ENCODE measurements around the gene KCNN3.

The KCNN3 gene

DNA sequence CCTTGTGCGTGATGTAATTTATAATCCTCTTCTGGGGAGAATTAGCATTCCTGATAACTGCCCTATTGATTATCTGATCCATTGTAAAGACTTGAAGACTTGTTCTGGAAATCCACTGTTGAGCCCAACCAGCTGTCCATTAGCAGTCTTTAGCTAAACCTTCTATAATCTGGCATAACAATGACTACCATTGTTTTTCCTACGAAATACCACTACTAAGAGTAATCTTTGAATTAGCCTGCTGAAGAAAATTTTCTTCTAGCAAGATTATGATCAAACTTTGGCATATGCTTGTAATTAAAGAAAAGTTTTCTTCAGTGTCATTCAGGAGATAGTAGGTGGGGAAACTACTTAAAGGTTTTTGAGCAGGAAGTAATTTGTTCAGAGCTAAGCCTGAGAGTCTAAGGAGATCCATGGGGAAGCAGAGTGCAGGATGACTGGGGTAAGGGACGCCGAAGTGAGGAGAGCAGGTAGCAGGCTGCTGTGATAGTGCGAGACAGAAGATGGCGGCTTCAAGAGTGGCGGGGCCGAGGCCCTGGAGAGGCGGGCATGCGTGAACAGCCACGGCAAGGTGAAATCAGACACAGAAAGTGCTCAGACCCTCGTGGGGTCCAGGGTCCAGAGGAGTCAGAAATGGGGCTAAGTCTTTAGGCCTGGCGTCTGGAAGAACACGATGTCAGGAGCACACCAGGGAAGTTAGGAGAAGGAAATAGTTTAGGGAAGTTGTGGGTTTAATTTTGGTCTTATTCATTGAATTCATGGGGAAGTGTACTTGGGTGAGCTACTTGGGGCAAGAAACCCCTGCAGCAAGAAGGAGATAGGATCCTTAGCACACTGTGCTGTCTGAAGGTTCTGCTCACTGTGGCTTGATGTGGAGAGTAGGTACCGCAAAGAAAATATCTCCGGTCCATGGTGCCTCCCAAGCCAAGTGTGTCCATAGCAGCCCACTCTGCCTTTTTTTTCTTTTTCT is 149.5 kb downstream of the KCNN3 start:
- DNase-seq, result no peak

DNA sequence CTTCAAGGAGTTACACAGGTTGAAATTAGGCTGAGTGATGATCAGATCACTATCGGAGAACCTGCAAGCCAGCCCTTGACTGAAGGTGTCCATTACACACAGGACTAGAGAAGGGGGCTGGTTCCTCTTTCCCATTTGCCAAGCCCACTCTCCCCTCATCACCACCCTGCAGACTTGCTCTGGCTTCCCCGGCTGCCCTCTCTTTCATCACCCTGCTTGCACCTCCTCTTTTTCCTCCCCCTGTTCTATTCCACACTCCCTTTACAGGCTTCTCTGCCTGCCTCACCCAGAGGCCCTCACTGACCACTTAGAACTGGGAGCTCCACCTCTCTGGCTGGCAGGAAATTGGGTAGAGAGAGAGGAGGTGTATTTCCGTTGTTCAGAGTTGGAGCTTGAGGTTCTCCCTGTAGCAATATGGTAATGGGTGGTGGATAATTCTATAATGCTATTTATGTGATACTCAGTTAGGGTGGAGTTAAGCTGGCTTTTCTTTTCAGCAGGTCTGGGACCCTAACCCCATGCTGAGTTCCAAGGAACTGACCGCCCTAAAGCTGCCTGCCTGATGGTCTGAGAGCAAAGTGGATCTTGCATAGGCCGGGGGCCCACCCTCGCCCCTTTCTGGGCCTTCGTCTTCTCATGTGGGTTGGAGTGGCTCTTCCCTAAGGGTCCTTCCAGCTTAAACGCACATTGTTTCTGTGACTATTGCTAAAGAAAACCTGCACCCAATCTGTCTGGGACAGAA is 150.3 kb downstream of the KCNN3 start:
- no peak for DNase-seq

DNA sequence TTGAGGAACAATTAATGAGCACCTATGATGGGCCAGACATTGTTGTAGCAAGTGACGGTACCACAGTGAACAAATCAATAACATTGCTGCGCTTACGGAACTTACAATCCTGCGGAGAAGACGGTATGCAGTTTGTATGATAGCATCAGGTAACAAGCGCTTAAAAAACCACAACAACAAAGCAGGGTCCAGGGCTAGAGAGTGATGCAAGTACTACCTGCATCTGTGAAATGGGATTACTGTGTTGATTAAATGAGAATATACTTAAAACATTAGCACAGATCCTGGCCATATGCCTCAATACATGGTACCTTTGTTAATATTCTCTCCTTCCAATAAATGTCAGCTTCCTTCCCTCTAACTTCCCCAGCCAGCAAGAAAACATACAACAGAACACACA is 151.5 kb downstream of the KCNN3 start:
- DNase-seq, result no peak

DNA sequence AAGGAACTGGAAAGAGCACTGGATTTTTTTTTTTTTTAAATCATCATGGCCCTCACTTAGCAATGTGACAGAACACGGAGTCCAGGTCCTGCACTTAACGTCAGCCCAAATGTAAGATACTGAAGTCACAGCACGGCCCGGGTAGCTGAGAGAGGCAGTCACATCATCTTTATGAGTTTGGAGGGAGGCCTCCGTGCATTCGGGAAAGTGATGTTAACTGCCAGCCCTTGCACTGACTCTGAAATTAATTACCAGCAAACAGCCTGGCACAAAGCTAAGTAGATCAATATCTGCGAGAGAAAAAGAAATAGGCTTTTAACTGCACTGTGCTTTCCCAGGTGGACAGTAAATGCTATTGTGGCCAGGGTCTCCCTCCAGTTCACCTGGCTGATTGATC is 152.6 kb downstream of the KCNN3 start:
- no peak for DNase-seq

DNA sequence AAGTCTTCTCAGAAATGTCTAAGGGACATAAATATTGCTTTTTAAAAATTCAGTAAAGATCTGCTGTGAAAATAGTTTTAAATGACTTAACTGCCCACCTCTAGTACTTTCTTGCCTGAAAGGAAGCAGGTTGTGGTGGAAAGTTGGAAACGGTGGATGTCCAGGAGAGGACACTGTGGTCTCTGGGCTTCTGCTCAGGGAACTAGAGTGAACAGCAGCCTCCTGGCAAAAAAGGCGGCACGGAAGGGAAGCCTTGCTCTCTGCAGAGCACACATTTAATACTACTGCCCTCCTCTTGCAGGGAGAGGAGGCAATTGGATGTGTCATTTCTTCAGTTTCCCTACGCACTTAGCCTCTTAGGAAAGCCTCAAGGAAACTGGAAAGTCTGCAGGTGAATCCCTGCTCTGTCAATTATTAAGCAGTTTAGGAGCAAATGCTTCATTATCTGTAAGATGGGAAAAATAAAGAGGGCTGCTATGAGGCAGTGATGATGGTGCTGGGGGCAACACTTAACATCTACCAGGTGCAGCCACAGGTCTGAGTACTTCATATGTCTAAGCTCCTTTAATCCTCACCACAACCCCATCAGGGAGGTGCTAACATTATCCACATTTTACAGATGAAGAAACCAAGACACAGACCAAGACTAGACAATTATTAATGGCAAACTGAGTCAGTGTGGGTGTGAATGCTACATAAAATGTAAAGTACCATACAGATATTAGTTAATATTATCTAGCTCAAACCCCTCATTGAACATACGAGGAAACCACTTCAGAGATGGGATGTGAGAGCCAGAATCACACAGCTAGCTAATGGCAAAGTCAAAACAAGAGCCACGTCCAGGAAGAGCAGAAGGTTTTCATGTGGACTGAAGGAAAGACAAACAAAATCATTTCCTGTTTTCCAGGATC is 153.2 kb downstream of the KCNN3 start:
- peak in 1 of 2 experiments; percentile 10 for DNase-seq

DNA sequence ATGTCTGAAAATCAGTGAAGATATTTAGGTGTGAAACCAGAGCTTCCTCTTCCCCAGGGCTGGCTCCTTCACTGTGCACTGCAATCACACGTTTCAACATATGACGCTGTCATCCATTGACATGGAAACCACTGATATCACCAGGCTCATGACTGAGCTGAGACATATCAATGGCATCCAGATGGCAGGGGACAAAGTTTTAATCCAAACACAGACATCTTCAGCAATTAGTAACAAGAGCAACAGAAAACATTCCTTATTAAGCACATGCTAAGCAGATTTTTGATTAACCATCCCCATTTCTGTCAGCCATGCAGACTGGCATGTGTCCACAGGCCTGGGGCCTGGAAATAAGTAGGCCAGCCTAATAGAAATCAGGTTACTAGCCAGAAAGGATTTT is 154.1 kb downstream of the KCNN3 start:
- peak; percentile 86 to 87 for DNase-seq

DNA sequence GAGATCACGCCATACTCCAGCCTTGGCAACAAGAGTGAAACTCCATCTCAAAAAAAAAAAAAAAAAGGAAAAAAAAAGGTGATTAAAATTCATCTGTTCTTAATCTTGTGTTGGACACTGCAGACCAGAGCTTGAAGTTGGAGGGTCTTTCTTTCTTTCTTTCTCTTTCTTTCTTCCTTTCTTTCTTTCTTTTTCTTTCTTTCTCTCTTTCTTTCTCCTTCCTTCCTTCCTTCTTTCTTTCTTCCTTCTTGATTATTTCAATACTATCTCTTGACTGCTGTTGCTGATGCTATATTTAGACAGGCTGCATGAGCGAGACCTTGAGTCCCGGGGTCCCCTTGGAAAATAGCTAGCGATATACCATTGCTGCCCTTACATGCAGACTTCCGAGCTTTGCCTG is 154.7 kb downstream of the KCNN3 start:
- no peak for DNase-seq

DNA sequence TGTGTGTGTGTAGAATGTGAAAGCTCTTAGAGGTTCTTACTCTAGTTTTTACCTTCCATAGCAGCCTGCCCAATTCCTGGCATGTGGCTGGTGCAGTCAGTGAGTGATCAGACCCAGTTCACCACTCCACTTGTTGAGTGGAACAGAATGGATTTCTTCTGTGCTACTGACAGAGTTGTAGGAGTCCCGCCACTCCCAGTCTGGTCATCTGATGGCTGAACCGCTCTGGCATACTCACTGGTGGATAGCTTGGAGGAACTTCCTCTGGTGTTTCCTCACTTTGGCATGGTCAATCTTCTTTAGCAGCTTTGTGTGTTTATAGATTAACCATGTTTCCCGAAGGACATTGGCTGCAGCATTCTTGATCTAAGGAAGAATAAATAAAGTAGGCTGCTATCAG is 155.4 kb downstream of the KCNN3 start:
- DNase-seq, result no peak

DNA sequence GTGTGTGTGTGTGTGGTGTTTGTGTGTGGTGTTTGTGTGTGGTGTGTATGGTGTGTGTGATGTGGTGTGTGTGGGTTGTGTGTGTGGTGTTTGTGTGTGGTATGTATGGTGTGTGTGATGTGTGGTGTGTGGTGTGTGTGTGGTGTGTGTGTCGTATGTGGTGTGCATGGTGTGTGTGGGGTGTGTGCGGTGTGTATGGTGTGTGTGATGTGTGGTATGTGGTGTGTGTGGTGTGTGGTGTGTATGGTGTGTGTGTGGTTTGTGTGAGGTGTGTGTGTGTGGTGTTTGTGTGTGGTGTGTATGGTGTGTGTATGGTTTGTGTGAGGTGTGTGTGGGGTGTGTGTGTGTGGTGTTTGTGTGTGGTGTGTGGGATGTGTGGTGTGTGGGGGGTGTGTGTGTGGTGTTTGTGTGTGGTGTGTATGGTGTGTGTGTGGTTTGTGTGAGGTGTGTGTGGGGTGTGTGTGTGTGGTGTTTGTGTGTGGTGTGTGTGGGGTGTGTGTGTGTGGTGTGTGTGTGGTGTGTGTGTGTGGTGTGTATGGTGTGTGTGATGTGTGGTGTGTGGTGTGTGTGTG is 155.9 kb downstream of the KCNN3 start:
- DNase-seq, result no peak

DNA sequence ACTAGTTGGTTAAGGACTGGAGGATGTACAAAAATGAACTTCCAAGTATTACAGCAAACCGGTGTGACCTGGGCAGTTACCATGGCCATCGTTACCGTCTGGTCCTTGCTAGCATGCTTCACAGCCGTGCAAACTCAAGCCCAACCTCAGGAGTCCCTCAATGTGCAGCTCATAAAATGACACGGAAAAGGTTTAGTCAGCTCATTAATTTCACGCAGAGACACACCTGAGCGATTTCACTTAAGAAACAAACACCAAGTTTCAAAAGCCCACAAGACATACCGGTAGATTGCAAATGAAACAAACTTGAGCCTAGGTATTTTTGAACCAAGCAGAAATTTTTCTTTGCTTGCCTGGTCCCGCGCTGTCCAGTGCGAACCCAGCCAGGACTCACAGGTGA is 157.1 kb downstream of the KCNN3 start:
- DNase-seq, result no peak

DNA sequence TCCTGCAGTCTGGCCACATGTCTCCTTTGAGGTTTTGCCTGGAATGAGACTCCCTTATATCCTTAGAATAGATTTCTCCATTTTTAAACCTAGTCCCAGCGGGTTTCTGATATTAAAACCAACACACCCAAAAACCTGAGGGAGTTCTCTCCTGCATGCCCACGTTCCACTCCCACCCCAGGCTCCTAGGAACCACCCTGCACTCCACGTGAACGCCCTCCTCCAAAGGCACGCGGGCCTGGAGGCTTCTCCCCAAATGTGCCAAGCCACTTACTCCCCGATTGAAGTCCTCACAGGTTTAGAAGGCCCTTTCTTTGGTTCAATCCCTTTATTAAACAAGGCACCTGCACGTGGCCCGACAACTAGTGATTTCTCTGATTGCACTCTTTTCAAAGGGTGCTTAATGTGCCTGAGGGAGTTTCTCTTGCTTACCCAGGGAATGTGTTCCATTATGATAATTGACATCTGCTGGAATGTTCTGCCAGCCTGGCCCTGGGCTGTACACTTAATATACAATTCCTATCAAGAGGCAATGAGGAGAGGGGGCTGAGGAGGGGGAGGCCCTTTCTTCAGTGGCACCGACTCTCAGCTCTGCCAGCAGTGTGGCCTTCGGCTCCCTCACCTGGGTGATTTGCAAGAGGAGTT is 157.8 kb downstream of the KCNN3 start:
- no peak for DNase-seq

DNA sequence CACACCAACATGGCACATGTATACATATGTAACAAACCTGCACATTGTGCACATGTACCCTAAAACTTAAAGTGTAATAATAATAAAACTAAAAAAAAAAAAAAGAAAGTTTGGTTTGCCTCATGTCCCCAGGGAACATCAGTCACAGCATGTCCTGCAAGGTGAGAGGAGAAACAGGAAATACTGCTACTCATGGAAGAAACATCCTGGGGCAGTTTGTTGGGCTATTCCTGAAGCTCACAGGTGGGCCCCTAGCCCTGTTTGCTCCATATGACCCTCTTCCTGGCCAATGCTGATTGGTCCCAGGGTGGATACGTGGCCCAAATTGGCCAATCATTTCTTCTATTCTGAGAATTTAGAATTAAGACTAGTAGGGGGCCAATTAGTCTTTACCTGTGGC is 158.7 kb downstream of the KCNN3 start:
- DNase-seq, result no peak

DNA sequence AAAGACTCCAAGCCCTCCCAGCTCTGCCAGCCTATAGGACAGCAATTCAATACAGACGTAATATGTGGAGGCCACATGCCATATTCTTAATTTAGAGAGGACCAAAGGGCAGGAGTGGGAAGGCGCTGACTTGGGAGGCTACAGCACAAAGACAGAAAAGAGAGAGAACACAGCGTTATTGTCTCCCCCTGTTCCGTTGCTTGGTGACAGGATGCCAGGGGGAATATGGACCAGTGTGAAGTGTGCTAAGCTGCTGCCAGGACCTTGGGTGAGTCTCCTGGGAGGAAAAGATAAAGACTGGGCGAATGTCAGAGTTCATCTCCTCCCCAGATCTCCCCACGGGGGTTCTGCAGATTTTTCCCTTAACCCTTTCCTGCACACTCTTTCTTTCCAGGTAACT is 160.0 kb downstream of the KCNN3 start:
- no peak for DNase-seq

DNA sequence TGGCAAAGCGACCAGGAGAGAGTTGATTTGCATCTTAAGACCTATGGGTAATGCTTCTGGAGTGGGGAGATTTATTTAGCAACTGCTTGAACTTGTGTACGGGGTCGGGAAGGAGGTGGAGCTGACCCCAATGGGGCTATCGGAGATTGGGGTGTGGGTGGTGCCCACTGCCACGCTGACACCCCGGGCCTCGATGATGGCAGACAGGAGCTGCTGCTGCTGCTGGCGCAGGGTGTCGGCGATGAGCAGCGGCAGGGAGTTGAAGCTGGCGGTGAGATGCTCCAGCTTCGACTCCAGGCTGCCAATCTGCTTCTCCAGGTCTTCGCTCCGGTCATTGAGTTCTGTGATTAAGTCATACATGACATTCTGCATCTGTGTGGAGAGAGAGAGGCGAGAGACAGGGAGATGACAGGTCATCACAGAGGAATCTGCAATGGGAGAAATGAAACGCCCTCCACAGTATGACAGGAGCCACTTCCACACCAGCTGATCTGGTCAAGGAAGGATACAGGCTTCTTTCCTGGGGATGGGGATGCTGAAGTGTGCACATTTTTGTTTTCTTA is 162.1 kb downstream of the KCNN3 start:
- no peak for DNase-seq

DNA sequence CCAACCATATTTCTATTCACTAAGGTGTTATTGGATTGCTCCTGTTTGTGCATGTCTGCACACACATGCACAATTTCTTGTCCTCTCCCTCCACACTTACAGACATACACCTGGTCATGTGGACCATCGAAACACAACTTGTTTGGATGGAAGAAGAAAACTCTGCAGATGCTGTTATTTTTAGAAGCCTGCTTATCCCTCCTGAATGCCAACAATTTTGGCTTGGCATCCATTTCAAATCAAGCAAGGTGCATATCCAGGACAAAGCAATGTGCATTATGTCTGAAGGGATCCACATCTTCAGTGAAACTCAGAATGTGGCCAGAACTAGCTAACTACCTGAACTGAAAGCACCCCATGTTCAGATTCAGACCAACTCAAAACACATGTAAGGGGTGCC is 163.2 kb downstream of the KCNN3 start:
- DNase-seq, result no peak

DNA sequence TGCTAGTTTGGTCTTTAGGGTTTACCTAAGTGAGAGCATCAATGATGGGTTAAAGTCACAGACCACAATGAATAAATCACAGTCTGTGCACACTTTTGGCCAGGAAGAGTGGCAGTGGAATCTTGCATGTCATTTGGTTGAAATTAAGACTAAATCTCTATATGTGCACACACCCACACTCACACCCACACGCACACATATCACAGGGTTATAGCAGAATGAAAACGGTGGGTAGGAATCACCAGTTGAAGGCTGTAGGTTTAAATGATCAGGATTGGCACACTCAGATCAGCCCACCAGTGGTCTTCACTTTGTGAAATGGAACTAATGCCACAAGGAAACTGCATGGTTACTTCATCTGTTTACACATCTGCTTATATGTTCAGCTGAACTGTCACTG is 164.5 kb downstream of the KCNN3 start:
- no peak for DNase-seq

DNA sequence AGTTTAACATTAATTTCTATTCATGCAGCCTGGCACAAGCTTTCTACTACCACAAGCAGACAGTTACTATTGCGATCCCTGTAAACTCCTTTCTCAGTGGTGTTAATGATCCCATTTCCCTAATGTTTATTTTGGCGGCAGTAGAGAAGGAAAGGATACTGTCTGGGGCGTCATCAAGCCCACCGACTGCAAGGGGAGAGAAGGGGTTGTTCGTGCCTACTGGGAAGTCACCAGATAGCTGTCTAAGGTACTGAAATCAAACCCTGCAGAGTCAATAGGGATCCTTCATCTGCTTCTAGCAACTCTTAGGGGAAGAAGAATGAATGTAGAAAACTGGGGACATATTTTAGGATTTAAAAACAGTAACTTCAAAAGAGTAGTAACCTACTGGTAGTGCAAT is 166.9 kb downstream of the KCNN3 start:
- no peak for DNase-seq

DNA sequence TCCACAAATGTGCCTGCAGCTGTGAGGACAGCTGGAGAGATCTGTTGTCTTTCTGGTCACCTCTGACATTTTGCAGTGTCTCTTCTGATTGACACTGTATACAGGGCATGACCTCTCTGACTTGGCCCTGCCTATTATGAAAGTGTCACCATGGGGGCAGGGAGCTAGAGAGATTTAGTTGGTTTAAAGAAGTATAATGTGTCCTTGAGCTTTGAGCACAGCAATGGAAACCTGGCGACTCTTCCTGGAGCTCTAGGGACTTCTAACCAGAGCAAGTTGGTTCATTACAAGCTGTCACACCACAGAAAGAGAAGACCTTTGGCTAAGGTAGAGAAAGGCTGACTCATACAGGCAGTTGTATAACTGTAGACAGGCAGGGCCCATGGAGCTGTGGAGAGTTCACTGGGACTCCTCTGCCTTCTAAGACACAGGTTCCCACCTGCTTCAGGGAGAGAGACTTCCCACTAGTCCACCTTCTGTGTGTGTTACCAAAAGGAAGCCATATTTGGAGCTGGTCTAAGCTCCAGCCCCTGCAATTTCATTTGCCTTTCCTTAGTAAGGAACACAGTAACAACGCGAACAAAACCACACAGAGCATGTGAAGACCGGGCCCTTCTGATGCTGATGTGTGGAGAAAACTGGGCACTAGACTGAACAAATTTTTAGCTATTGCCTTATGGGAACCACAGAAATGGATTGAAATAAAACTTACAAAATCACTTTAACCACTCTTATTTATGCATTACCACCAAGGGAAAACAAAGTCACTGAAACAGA is 171.6 kb downstream of the KCNN3 start:
- DNase-seq, result no peak

DNA sequence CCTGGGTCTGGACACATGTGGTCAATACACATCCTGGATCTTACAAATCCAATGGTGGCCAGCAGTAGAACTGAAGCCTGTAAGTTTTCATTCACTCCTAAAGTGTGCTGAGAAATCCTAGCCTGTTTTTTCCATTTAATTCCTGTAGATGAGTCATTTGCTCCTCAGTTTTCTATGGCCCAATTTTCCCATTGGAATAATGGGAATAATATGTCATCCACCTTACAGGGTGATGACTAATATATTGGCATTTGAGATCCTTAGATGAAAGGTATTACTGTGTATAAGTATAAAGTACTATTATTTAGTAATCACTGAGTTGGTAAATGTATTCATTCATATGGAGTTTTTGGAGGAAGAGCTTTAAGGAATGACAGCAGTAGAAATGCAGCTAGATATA is 172.4 kb downstream of the KCNN3 start:
- no peak for DNase-seq

DNA sequence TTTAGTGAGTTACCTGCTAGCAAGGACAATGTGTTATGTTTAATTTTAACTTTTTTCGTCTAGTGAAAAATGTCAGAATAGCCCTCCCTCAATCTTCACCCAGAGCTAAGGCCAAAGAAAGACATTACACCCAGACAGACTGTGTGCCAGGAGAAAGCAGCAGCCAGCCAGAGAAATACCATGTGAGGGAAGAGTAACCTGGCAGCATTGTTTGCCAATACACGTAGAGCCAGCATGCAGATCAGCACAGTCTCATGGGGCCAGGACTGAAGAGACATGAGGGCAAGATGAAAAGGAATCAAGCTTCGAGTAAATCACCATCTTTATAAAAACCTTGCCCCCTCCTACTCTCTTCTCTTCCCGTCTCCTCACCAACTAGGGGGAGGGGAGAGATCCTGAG is 173.6 kb downstream of the KCNN3 start:
- DNase-seq, result no peak

DNA sequence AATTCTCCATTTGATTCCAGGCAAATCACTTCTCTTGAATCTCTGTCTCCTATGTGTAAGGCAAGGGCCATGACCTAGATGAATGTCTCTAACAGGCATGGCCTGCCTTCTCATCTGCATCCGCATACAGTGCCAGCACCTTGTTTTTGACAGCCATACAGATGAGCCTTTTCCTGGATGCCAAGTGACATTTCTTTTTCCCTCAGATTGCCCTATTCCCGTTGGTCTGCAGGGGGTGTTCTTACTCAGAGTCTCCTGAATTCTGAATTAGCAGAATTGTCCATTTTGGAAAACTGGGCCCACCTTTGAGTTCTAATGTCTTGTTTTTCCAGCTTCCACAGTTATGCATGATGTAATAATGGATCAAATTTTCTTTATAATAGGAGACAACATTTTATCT is 174.1 kb downstream of the KCNN3 start:
- peak; percentile 7 to 11 for DNase-seq
